K562 (cell line): Measurements from ENCODE around the gene GTF2H4. TPM values are rescaled to one million over a fixed set of nuclear protein-coding genes. Genes with fewer than 3 reads are reported as not detected.
A peak's percentile ranks its signal among the peaks of the same experiment; 100 is the strongest.

Source experiments
- ATF7 ChIP-seq: fragments of 450-650 bp; IDR thresholded peaks from 2 replicates; pipeline ENCODE4 v1.7.1; 2014; ENCODE audit warnings: mild to moderate bottlenecking, moderate library complexity
- CBX2 ChIP-seq: fragments of 200-600 bp; sonication (generic); IDR thresholded peaks from one replicate; pipeline ENCODE4 v1.6.1; 2012; ENCODE audit warnings: mild to moderate bottlenecking, low read length, inconsistent platforms; ENCODE audit not compliant: insufficient read depth, poor library complexity, severe bottlenecking
- EP400 ChIP-seq: fragments of 450-650 bp; IDR thresholded peaks from 2 replicates; pipeline ENCODE4 v1.6.1; 2017; ENCODE audit warnings: antibody characterized with exemption, mild to moderate bottlenecking, moderate library complexity
- GTF2A2 ChIP-seq: IDR thresholded peaks from 2 replicates; pipeline ENCODE4 v1.6.1; 2016; ENCODE audit warnings: mild to moderate bottlenecking, missing genetic modification characterization, missing compliant biosample characterization
- MTA2 ChIP-seq: fragments of 450-650 bp; IDR thresholded peaks from 2 replicates; pipeline ENCODE4 v1.6.1; 2016; ENCODE audit warnings: low read depth
- NCOA6 ChIP-seq: fragments of 450-650 bp; IDR thresholded peaks from 2 replicates; pipeline ENCODE4 v1.6.1; 2017; ENCODE audit warnings: mild to moderate bottlenecking
- RAD21 ChIP-seq, 2 experiments: fragments of 250-450 bp in 1 of 2; fragments of 450-650 bp in 1 of 2; sonication (Bioruptor Pico) in 1 of 2; formaldehyde crosslinking in 1 of 2; IDR thresholded peaks in 1 of 2; conservative IDR thresholded peaks in 1 of 2; 2 replicates each; pipeline versions ENCODE4 v1.4.0 to v1.8.0; 2020 to 2022; ENCODE audit warnings: mild to moderate bottlenecking in 2 of 2, moderate library complexity in 1 of 2
- RNF2 ChIP-seq: sonication (generic); IDR thresholded peaks from 2 replicates; pipeline ENCODE4 v1.6.1; 2016
- SOX6 ChIP-seq: fragments of 450-650 bp; IDR thresholded peaks from 2 replicates; pipeline ENCODE4 v1.6.1; 2014; ENCODE audit warnings: mild to moderate bottlenecking
- SRF ChIP-seq, 2 experiments: fragments of 250-450, 450-650 bp in 1 of 2; sonication (Bioruptor Pico) in 1 of 2; sonication (generic) in 1 of 2; formaldehyde crosslinking; IDR thresholded peaks; 2 replicates each; pipeline versions ENCODE4 v1.5.0 to v1.5.1; 2020 to 2022; ENCODE audit warnings: mild to moderate bottlenecking in 1 of 2, missing genetic modification reagents in 1 of 2
- TOE1 ChIP-seq, 2 experiments: fragments of 450-650 bp in 1 of 2; sonication (generic) in 1 of 2; formaldehyde crosslinking in 1 of 2; IDR thresholded peaks; 2 replicates each; pipeline versions ENCODE4 v1.7.1 to v1.8.0; 2016 to 2022; ENCODE audit warnings: borderline replicate concordance in 2 of 2, mild to moderate bottlenecking in 2 of 2, antibody characterized with exemption in 1 of 2, inconsistent platforms in 1 of 2, low read depth in 1 of 2, missing genetic modification reagents in 1 of 2, moderate library complexity in 1 of 2
- ZNF277 ChIP-seq: fragments of 250-450 bp; sonication (Bioruptor Pico); IDR thresholded peaks from 2 replicates; pipeline ENCODE4 v1.8.0; 2022; ENCODE audit warnings: inconsistent platforms, mild to moderate bottlenecking, moderate library complexity, borderline replicate concordance
- polyA plus RNA-seq, 8 experiments: library from polyadenylated mRNA; depleted of rRNA in 4 of 8; stranded (reverse) in 5 of 8; unstranded in 3 of 8; fragments of >200 nt; fragmentation: Nextera tagmentation in 2 of 8; fragmentation: Illumina TruSeq in 1 of 8; extraction: Ambion mirVana in 2 of 8; extraction: Trizol in 1 of 8; gene quantifications; 2 replicates each; pipeline versions ENCODE4 v1.2.1 to v1.2.3, GENCODE V29; 2011 to 2014; ENCODE audit warnings: inconsistent platforms in 1 of 8, missing spikeins in 1 of 8
- total RNA-seq, 7 experiments: library from RNA; depleted of rRNA in 6 of 7; stranded (reverse); fragments of >200 nt in 6 of 7; fragmentation: Illumina TruSeq in 2 of 7; extraction: Trizol in 2 of 7; gene quantifications; 2 replicates each; pipeline versions ENCODE4 v1.2.1 to v1.2.3, GENCODE V29; 2011 to 2021; ENCODE audit warnings: low replicate concordance in 1 of 7
- TF ChIP-seq, protein P1 (sequence below): fragments of 450-650 bp; IDR thresholded peaks from one replicate; pipeline ENCODE4 v1.6.1; 2018; ENCODE audit warnings: mild to moderate bottlenecking, moderate library complexity; ENCODE audit not compliant: partially characterized antibody
- TF ChIP-seq, protein P2 (sequence below): IDR thresholded peaks from 2 replicates; pipeline ENCODE4 v1.6.1; 2014; ENCODE audit warnings: antibody characterized with exemption

The GTF2H4 gene
- total and polyA plus RNA-seq, 9 of the 15 experiments (the other 6 are each of a cell fraction or from before 2014, with no cell fraction given): 3.6 to 86.1 (median 39.6) TPM

GRCh38 chr6:30955367-30956042, 47.5 kb downstream of the GTF2H4 start (continued):
- TF ChIP-seq, protein P1, sequence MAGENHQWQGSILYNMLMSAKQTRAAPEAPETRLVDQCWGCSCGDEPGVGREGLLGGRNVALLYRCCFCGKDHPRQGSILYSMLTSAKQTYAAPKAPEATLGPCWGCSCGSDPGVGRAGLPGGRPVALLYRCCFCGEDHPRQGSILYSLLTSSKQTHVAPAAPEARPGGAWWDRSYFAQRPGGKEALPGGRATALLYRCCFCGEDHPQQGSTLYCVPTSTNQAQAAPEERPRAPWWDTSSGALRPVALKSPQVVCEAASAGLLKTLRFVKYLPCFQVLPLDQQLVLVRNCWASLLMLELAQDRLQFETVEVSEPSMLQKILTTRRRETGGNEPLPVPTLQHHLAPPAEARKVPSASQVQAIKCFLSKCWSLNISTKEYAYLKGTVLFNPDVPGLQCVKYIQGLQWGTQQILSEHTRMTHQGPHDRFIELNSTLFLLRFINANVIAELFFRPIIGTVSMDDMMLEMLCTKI: no peak
- TF ChIP-seq CBX2 (peak; percentile 7), ATF7 (peak; percentile 86), RNF2 (peak; percentile 89), MTA2 (0 out of 2 replicates have a peak, but pooled peaks have one; percentile 13), SOX6 (peak; percentile 72), SRF (CRISPR knock-in tag; IDR thresholded peaks at IDR 0.05) (peak in 1 of 2 experiments; percentile 38; a peak in 1 of 4 replicates), GTF2A2 (tag) (peak; percentile 91), TOE1 (IDR thresholded peaks at IDR 0.05; ENCODE audit: borderline replicate concordance) (peak; percentile 75; the same call in 1 of the 2 replicates), TOE1 (CRISPR knock-in tag; IDR thresholded peaks at IDR 0.05; ENCODE audit: borderline replicate concordance, low read depth) (no peak), RAD21 (CRISPR knock-in tag; conservative IDR thresholded peaks at IDR 0.05 in 1 of 2, IDR thresholded peaks at IDR 0.05 in 1 of 2) (peak in 1 of 2 experiments; percentile 25; a peak in 2 of 4 replicates), EP400 (peak; percentile 38), ZNF277 (CRISPR knock-in tag) (no peak), NCOA6 (0 out of 2 replicates have a peak, but pooled peaks have one; percentile 44)
- TF ChIP-seq, protein P2, sequence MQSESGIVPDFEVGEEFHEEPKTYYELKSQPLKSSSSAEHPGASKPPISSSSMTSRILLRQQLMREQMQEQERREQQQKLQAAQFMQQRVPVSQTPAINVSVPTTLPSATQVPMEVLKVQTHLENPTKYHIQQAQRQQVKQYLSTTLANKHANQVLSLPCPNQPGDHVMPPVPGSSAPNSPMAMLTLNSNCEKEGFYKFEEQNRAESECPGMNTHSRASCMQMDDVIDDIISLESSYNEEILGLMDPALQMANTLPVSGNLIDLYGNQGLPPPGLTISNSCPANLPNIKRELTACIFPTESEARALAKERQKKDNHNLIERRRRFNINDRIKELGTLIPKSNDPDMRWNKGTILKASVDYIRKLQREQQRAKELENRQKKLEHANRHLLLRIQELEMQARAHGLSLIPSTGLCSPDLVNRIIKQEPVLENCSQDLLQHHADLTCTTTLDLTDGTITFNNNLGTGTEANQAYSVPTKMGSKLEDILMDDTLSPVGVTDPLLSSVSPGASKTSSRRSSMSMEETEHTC: peak; percentile 64; the same call in 1 of the 2 replicates
